GM23338 (cell line): ENCODE results near the gene ANKRD63. TPM values are rescaled to one million over a fixed set of nuclear protein-coding genes. Genes with fewer than 3 reads are reported as not detected.
A peak's percentile ranks its signal among the peaks of the same experiment; 100 is the strongest.

ENCODE experiments used
- ATAC-seq: fragments of 200-7000 bp; cut with Tn5 transposase; 3 replicates; pipeline ENCODE4 v1.9.1; 2020
- DNase-seq: peaks from one replicate; pipeline ENCODE4 v3.0.0-alpha.2; 2015; ENCODE audit warnings: low spot score
- H2AFZ ChIP-seq: fragments of 200-600 bp; sonication (generic); 2 replicates; pipeline ENCODE4 v1.8.0; 2016; ENCODE audit warnings: antibody characterized with exemption, mild to moderate bottlenecking, moderate library complexity
- H3F3A ChIP-seq: fragments of 200-600 bp; sonication (generic); replicated peaks from 2 replicates; pipeline ENCODE4 v1.8.0; 2017; ENCODE audit warnings: antibody characterized with exemption, mixed run types, low read depth
- H3K27ac ChIP-seq: fragments of 200-600 bp; sonication (generic); 2 replicates; pipeline ENCODE4 v1.6.1; 2016; ENCODE audit warnings: low read depth
- H3K27me3 ChIP-seq: fragments of 200-600 bp; sonication (generic); 2 replicates; pipeline ENCODE4 v1.8.0; 2016; ENCODE audit warnings: mild to moderate bottlenecking, mixed run types, moderate library complexity; ENCODE audit not compliant: insufficient read depth
- H3K36me3 ChIP-seq: fragments of 200-600 bp; sonication (generic); 2 replicates; pipeline ENCODE4 v1.8.0; 2016; ENCODE audit warnings: mild to moderate bottlenecking; ENCODE audit not compliant: insufficient read depth
- H3K4me1 ChIP-seq: fragments of 200-600 bp; sonication (generic); 2 replicates; pipeline ENCODE4 v1.8.0; 2016; ENCODE audit warnings: mild to moderate bottlenecking, moderate library complexity; ENCODE audit not compliant: insufficient read depth
- H3K4me2 ChIP-seq: fragments of 200-600 bp; sonication (generic); 2 replicates; pipeline ENCODE4 v1.7.1; 2017; ENCODE audit warnings: mixed run types
- H3K4me3 ChIP-seq: fragments of 200-600 bp; sonication (generic); 2 replicates; pipeline ENCODE4 v1.6.1; 2016; ENCODE audit warnings: mixed run types
- H3K79me2 ChIP-seq: fragments of 200-600 bp; sonication (generic); replicated peaks from 2 replicates; pipeline ENCODE4 v1.8.0; 2017; ENCODE audit warnings: mild to moderate bottlenecking; ENCODE audit not compliant: insufficient read depth
- H3K9me2 ChIP-seq: fragments of 200-600 bp; sonication (generic); 2 replicates; pipeline ENCODE4 v1.8.0; 2017; ENCODE audit not compliant: insufficient read depth
- H4K20me1 ChIP-seq: fragments of 200-600 bp; sonication (generic); replicated peaks from 2 replicates; pipeline ENCODE4 v1.8.0; 2017; ENCODE audit warnings: mild to moderate bottlenecking; ENCODE audit not compliant: insufficient read depth
- H3K27ac Mint-ChIP-seq: 2 replicates; pipeline ENCODE4 v1.8.0; 2020; ENCODE audit warnings: inconsistent platforms, mild to moderate bottlenecking, moderate library complexity, mixed read lengths
- H3K27me3 Mint-ChIP-seq: 3 replicates; pipeline ENCODE4 v1.8.0; 2022; ENCODE audit warnings: low read depth, mild to moderate bottlenecking, moderate library complexity, mixed read lengths, inconsistent platforms; ENCODE audit not compliant: insufficient read depth, poor library complexity
- H3K36me3 Mint-ChIP-seq: 3 replicates; pipeline ENCODE4 v1.8.0; 2021; ENCODE audit warnings: low read depth, mild to moderate bottlenecking, inconsistent platforms, moderate library complexity, mixed read lengths
- H3K4me1 Mint-ChIP-seq: 3 replicates; pipeline ENCODE4 v1.8.0; 2020; ENCODE audit warnings: mild to moderate bottlenecking, inconsistent platforms, mixed read lengths
- H3K4me3 Mint-ChIP-seq: 3 replicates; pipeline ENCODE4 v1.8.0; 2021; ENCODE audit warnings: moderate library complexity, mild to moderate bottlenecking, inconsistent platforms, mixed read lengths
- H3K9me3 Mint-ChIP-seq: 3 replicates; pipeline ENCODE4 v1.8.0; 2020; ENCODE audit warnings: moderate library complexity, mild to moderate bottlenecking, inconsistent platforms, mixed read lengths
- ETS1 ChIP-seq: IDR thresholded peaks from 2 replicates; pipeline ENCODE4 v1.6.1; 2016; ENCODE audit warnings: antibody characterized with exemption
- JUNB ChIP-seq: IDR thresholded peaks from one replicate; pipeline ENCODE4 v1.6.1; 2016; ENCODE audit warnings: antibody characterized with exemption; ENCODE audit not compliant: unreplicated experiment
- NANOG ChIP-seq: IDR thresholded peaks from 2 replicates; pipeline ENCODE4 v1.6.1; 2016; ENCODE audit warnings: antibody characterized with exemption, borderline replicate concordance
- REST ChIP-seq: IDR thresholded peaks from one replicate; pipeline ENCODE4 v1.6.1; 2018; ENCODE audit warnings: antibody characterized with exemption; ENCODE audit not compliant: unreplicated experiment
- ZNF114 ChIP-seq: fragments of 250-450 bp; sonication (Bioruptor Pico); IDR thresholded peaks from 2 replicates; pipeline ENCODE4 v1.5.0; 2020; ENCODE audit warnings: mild to moderate bottlenecking, moderate library complexity
- ZNF331 ChIP-seq: fragments of 250-450 bp; sonication (Bioruptor Pico); IDR thresholded peaks from 2 replicates; pipeline ENCODE4 v1.5.0; 2020; ENCODE audit warnings: low read depth, mild to moderate bottlenecking, moderate library complexity
- ZNF462 ChIP-seq: fragments of 250-450 bp; sonication (Bioruptor Pico); IDR thresholded peaks from 2 replicates; pipeline ENCODE4 v1.5.0; 2020; ENCODE audit warnings: mild to moderate bottlenecking, moderate library complexity
- polyA plus RNA-seq: library from polyadenylated mRNA; unstranded; fragments of >200 nt; fragmentation: Nextera tagmentation; extraction: Ambion mirVana; gene quantifications from 2 replicates; pipeline ENCODE4 v1.2.1, GENCODE V29; 2016
- total RNA-seq: library from RNA; depleted of rRNA; stranded (reverse); fragments of >200 nt; shearing (Covaris generic); gene quantifications from 2 replicates; pipeline ENCODE4 v1.2.3, GENCODE V29; 2014

The ANKRD63 gene
- total and polyA plus RNA-seq, 2 experiments from 2014 or later: 0.59 TPM; not detected in 1

GRCh38 chr15:40269604-40270003 lies 13.3 kb downstream of the ANKRD63 start:
- H4K20me1 ChIP-seq: no peaks in the 10 kb centered on the region
- H3K4me1 Mint-ChIP-seq: peaks cover 17% of the 10 kb centered on the region
- peaks cover 14% of the 10 kb centered on the region for H3K27me3 Mint-ChIP-seq
- peaks cover 4% of the 10 kb centered on the region; the same call in 1 of the 3 replicates for H3K36me3 Mint-ChIP-seq
- H3K79me2 ChIP-seq: no peaks in the 10 kb centered on the region
- no peak overlapping the region for H3K4me3 ChIP-seq
- no peaks in the 10 kb centered on the region for H3K36me3 ChIP-seq
- H3K27me3 ChIP-seq: no peaks in the 10 kb centered on the region
- DNase-seq (no peak), ATAC-seq (peak; percentile 21)
- no peak overlapping the region for H3K4me2 ChIP-seq
- H3K4me3 Mint-ChIP-seq: no peak overlapping the region
- H3K9me3 Mint-ChIP-seq: no peaks in the 10 kb centered on the region
- H2AFZ ChIP-seq: no peak overlapping the region
- no peak overlapping the region for H3K27ac ChIP-seq
- H3K4me1 ChIP-seq: no peaks in the 10 kb centered on the region
- no peak overlapping the region for H3K27ac Mint-ChIP-seq
- no peaks in the 10 kb centered on the region for H3K9me2 ChIP-seq
- TF ChIP-seq ETS1: no peak
- no peak for TF ChIP-seq ZNF114 (CRISPR knock-in tag)
- no peak for TF ChIP-seq JUNB
- no peak for TF ChIP-seq REST
- TF ChIP-seq ZNF331: no peak
- no peak for TF ChIP-seq ZNF462
- TF ChIP-seq NANOG: no peak
- no peaks in the 10 kb centered on the region for H3F3A ChIP-seq
